ENCODE results near the gene TOLLIP.

Gene TOLLIP

DNA sequence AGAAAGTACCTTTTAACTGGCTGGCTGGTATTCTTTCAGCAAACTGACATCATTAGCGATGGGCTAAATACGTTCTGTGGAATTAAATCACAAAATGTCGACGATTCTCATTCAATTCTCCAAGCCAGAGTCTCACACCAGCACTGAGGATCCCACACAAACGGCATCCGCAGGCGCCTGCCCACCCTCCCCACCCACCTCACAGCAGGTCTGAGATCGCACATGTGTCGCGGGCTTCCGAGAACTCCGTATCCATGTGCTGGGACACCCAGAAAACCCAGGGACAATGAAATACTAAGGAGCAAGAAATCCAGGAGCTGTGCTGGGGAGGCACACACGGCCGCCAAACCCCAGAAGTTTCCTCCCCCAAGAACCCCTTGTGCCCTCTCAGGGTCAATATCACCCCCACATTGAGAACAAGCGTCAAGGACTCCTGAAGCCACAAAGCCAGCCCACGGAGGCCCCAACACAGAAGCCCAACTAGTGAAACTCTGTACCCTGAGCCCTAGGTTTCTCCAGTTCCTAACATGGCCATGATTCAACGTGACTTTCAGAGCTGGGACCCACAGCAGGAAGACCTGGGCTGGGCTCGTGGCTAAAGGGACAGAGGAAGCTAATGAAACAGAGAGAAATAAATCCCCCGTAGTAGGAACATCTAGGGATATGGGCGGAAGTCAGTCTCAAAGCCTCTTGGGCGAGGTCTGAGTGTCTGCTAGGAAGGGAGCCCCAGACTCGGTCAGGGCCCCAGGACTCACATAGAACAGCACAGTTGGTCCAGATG lies 8.0 kb downstream of the TOLLIP start:
- no peak overlapping the region for H3K4me3 ChIP-seq (replicated peaks; ENCODE audit: low read depth, low read length)
- DNase-seq (ENCODE audit: extremely low read depth, low read depth), result no peak
- TF ChIP-seq, protein P1, sequence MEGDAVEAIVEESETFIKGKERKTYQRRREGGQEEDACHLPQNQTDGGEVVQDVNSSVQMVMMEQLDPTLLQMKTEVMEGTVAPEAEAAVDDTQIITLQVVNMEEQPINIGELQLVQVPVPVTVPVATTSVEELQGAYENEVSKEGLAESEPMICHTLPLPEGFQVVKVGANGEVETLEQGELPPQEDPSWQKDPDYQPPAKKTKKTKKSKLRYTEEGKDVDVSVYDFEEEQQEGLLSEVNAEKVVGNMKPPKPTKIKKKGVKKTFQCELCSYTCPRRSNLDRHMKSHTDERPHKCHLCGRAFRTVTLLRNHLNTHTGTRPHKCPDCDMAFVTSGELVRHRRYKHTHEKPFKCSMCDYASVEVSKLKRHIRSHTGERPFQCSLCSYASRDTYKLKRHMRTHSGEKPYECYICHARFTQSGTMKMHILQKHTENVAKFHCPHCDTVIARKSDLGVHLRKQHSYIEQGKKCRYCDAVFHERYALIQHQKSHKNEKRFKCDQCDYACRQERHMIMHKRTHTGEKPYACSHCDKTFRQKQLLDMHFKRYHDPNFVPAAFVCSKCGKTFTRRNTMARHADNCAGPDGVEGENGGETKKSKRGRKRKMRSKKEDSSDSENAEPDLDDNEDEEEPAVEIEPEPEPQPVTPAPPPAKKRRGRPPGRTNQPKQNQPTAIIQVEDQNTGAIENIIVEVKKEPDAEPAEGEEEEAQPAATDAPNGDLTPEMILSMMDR (IDR thresholded peaks at IDR 0.05; ENCODE audit: low read depth, low read length, missing control alignments), result no peak

DNA sequence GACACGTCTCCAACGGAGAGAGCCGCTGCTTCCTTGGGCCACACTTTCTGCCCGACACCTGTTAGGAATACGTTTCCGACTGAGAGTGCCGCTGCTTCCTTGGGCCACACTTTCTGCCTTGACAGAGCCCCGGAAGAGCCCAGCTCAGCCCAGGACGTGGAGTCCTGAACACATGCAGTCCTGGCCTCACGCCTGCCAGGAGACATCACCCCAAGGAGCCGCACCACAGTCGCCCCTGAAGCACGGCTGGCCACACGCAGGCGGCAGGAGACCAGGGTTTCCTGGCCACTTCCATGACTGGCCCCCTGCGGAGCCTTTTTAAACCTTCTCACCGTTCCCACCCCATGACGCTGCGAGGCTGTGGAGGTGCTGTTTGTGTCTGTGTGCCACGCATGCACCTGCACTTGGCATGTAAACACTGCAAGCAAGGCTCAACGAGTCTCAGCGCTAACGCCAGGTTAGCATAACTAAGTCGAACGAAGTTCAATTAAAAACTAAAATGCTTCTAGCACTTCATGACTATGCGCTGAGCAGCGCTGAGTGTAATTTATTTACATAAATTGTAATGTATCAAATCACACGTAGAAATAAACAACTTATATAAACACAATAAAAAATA lies 8.8 kb downstream of the TOLLIP start:
- TF ChIP-seq, protein P1 (IDR thresholded peaks at IDR 0.05; ENCODE audit: low read depth, low read length, missing control alignments), result no peak

DNA sequence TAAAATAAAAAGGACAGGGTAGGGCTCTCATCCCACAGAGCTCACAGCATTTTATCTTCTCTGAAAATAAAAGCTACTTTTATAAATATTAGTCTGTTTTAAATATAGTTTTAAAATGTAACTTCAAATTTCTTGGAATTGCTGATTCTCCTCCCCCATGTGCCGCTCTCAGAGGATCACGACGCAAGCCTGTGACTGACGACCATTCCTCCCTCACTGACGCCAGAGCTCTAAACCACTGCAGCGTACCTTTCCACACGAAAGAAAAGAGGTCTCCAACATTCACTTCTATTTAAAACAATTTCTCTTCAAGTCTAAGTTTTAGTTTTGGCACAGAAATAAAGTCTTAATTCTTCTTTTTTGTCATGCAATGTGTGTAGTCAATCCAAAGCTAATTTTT lies 9.3 kb downstream of the TOLLIP start:
- DNase-seq (ENCODE audit: extremely low read depth, low read depth), result no peak
- TF ChIP-seq, protein P1 (IDR thresholded peaks at IDR 0.05; ENCODE audit: low read depth, low read length, missing control alignments), result no peak
- no peak overlapping the region for H3K4me3 ChIP-seq (replicated peaks; ENCODE audit: low read depth, low read length)

More for the DNA sequence above, 8.8 kb downstream of the TOLLIP start:
- DNase-seq (ENCODE audit: extremely low read depth, low read depth), result no peak
- H3K4me3 ChIP-seq (replicated peaks; ENCODE audit: low read depth, low read length), result no peak overlapping the region

DNA sequence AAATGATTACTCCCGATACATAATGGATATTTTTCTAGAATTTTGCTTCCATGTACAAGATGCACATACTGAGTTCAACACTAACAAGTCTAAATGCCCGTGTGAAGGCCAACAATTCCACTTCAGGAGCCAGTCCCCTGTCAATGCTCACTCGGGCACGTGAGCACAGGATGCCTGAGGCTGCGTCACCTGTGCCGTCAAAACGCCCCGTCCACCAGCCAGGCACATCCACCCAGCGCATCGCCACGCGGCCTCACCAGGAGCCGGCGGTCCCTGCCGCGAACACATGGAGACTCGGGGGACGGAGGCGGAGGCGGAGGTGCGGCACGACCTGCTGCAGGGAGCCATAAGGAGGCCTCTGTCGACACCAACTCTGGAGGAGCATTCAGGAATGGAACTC lies 9.8 kb downstream of the TOLLIP start:
- H3K4me3 ChIP-seq (replicated peaks; ENCODE audit: low read depth, low read length), result no peak overlapping the region
- DNase-seq (ENCODE audit: extremely low read depth, low read depth), result no peak
- TF ChIP-seq, protein P1 (IDR thresholded peaks at IDR 0.05; ENCODE audit: low read depth, low read length, missing control alignments), result no peak

DNA sequence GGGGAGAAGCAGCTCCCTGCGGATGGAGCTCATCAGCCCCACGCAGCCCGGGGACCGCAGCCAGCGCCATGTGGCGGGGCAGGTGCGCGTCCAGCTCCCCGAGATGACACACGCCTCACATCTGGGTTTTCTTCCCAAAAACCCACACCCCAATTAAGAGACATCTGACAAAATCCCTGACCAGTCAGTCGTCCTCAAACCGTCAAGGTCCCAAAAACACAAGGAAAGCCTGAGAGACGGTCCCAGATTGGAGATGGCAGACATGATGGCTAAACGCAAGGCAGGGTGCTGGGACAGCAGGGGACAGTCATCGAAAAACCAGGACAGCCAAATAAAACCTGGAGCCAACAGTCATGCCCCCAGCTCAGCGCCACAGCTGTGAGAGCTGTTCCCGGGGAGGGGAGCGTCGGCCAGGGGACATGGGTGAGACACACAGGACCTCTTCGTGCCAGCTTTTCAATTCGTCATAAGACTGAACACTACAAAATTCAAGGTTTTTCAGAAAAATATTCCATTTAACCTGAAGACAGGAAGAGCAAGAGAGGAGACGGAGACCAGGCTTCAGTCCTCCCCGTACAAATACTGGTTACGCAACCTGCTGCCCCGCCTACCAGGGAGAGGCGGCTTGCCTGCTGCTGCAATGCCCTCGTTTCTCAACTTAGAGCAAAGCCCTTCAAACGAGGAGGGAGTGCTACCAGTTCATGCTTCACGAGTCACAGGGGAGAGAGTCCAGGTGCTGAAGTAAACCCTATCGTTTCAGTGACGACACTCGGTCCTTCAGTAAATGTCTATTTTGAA lies 10.5 kb downstream of the TOLLIP start:
- DNase-seq (ENCODE audit: extremely low read depth, low read depth), result no peak
- TF ChIP-seq, protein P1 (IDR thresholded peaks at IDR 0.05; ENCODE audit: low read depth, low read length, missing control alignments), result no peak
- no peak overlapping the region for H3K4me3 ChIP-seq (replicated peaks; ENCODE audit: low read depth, low read length)

DNA sequence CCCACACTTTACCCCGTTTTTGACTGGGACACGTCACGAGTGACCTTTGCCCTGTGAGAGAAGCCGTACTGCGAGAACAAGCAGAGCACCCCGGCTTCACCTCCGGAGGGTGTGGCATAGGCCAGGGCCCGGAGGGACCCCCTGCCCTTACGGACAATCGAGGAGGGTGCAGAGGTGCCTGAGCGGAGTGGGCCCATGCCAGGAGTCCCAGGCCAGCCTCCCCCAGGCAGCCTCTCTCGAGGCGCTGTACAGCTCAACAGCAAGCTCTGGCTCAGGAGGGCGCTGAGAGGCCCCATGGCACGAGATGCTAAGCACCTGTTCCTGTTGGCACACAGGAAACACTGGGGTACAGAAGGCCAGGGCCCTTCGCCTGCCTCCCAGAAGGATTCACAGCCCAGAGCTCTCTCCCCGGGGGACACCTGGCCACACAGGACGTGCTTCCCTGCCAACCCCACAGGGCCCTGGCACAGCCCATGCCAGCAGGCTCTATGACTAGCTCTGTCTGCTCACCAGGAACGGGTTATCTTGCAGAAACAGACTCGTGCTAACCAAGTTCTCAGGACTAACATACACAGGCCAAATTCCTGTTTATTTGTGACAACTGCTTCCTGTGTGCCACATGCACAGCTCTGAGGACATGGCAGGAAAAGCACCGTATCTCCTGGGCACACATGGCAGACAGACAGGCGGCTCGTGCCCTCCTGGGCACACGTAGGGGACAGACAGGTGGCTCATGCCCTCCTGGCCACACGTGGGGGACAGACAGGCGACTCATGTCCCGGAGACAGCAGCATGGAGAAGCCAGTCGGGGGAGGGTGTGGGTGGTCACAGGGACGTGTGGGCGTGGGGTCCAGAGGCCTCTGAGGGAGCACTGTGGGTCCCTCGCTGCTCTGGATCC lies 11.6 kb downstream of the TOLLIP start:
- H3K4me3 ChIP-seq (replicated peaks; ENCODE audit: low read depth, low read length), result no peak overlapping the region
- DNase-seq (ENCODE audit: extremely low read depth, low read depth), result no peak
- TF ChIP-seq, protein P1 (IDR thresholded peaks at IDR 0.05; ENCODE audit: low read depth, low read length, missing control alignments), result no peak

All from HFF-Myc (cell line).